ENCODE results near the gene COA8.
A peak's percentile ranks its signal among the peaks of the same experiment; 100 is the strongest.

The COA8 gene

GRCh38 chr14:103549361-103550311 lies 13.1 kb upstream of the COA8 start:
- DNase-seq = no peak

GRCh38 chr14:103550451-103551337 lies 12.1 kb upstream of the COA8 start:
- no peak for DNase-seq

GRCh38 chr14:103551338-103551762 lies 11.4 kb upstream of the COA8 start:
- no peak for DNase-seq

GRCh38 chr14:103552011-103552845 lies 10.5 kb upstream of the COA8 start:
- no peak for DNase-seq

- DNase-seq = no peak
These were observed 9.9 kb upstream of the COA8 start for GRCh38 chr14:103552846-103553210.

GRCh38 chr14:103555559-103556337 lies 7.0 kb upstream of the COA8 start:
- DNase-seq = no peak

- DNase-seq = no peak
These were observed 5.6 kb upstream of the COA8 start for GRCh38 chr14:103556946-103557758.

GRCh38 chr14:103558071-103558882 lies 4.5 kb upstream of the COA8 start:
- DNase-seq = no peak

- no peak for DNase-seq
These were observed 3.0 kb upstream of the COA8 start for GRCh38 chr14:103559766-103560165.

- DNase-seq = no peak
These were observed 2.1 kb upstream of the COA8 start for GRCh38 chr14:103560691-103561090.

GRCh38 chr14:103561381-103562178 lies 1.2 kb upstream of the COA8 start:
- DNase-seq = peak in 4 of 5 experiments; percentile 19 to 63 (median 24)

GRCh38 chr14:103562179-103562428 lies 656 bp upstream of the COA8 start:
- DNase-seq = peak in 1 of 5 experiments; percentile 19

GRCh38 chr14:103563226-103563620 lies 463 bp downstream of the COA8 start:
- no peak for DNase-seq

GRCh38 chr14:103563844-103564505 lies 1.2 kb downstream of the COA8 start:
- no peak for DNase-seq

- DNase-seq = no peak
These were observed 6.2 kb downstream of the COA8 start for GRCh38 chr14:103568952-103569351.

- DNase-seq = no peak
These were observed 6.6 kb downstream of the COA8 start for GRCh38 chr14:103569408-103569807.

GRCh38 chr14:103574104-103574503 lies 11.3 kb downstream of the COA8 start:
- DNase-seq = no peak

- DNase-seq = no peak
These were observed 12.0 kb downstream of the COA8 start for GRCh38 chr14:103574707-103575285.

Measured in T-helper 2 cell (primary cell).